ENCODE results near the gene SPDYC.

SPDYC gene

DNA sequence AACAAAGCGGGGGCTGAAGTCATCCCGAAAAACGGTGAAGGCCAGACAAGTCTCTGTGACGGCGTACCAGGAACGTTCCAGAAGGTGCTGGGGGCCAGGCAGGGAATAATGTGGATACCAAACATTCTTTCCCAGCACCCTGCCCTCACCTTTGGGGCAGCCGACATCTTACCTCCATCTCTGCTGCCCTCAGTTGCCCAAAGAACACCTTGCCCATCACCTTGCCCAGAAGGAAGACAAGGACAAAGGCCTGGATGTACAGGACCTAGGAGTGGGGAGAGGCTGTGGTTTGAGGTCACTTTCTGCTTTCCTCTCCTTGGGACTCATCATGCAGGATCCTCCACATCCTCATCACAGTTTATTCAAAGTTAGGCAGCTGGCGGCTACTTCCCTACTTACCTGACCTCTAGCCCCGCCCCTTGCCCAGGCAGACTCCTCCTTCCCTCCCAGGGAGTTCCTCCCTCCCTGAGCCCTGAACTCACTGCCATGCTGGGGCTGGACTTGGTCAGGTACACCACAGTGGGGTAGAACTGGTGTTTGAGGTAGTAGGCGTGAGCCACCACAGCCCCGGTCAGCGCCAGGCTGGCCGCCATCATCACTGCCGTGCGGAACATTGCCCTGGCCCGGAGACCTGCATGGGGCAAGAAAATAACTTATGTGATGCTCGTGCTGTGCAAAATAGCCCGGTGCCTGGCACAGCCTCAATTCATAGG is 36.9 kb upstream of the SPDYC start:
- no peaks in the 10 kb centered on the region for H3K9me3 ChIP-seq
- TF ChIP-seq, protein P1, sequence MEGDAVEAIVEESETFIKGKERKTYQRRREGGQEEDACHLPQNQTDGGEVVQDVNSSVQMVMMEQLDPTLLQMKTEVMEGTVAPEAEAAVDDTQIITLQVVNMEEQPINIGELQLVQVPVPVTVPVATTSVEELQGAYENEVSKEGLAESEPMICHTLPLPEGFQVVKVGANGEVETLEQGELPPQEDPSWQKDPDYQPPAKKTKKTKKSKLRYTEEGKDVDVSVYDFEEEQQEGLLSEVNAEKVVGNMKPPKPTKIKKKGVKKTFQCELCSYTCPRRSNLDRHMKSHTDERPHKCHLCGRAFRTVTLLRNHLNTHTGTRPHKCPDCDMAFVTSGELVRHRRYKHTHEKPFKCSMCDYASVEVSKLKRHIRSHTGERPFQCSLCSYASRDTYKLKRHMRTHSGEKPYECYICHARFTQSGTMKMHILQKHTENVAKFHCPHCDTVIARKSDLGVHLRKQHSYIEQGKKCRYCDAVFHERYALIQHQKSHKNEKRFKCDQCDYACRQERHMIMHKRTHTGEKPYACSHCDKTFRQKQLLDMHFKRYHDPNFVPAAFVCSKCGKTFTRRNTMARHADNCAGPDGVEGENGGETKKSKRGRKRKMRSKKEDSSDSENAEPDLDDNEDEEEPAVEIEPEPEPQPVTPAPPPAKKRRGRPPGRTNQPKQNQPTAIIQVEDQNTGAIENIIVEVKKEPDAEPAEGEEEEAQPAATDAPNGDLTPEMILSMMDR (IDR thresholded peaks at IDR 0.05) = no peak
- H3K27ac ChIP-seq = peak overlapping the region; percentile 95
- H3K27me3 ChIP-seq = no peaks in the 10 kb centered on the region
- peaks cover 47% of the 10 kb centered on the region for H3K36me3 ChIP-seq
- peaks cover 34 to 38% of the 10 kb centered on the region in 2 experiments for H3K4me1 ChIP-seq (ENCODE audit: control insufficient read depth in 1 of 2, insufficient read depth in 1 of 2, low read depth in 1 of 2, low read length in 1 of 2)
- H3K4me3 ChIP-seq (ENCODE audit: low read depth in 1 of 2, low read length in 1 of 2) = peak overlapping the region; percentile 74 to 90

DNA sequence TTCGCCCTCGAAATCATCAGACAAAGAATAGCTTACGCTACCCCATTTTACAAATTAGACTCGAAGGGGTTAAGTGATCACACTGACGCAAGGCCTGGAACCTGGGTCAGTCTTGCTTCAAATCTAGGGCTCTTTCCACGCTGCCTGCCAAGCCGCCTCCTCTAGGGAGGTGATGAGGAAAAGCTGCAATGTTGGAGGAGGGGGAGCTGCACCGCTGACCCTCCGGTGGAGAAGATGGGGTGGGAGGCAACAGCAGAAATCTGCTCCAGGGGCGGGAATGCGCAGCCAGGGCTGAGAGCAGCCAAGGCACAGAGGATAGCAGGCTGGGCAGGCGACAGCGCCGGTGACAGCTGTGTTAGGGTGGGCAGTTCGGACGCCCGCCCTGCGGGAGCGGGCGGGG is 36.3 kb upstream of the SPDYC start:
- Histone ChIP-seq H3K9me3 (no peaks in the 10 kb centered on the region), H3K27ac (peak overlapping the region; percentile 95), H3K4me3 (ENCODE audit: low read depth in 1 of 2, low read length in 1 of 2) (peak overlapping the region; percentile 74 to 90), H3K4me1 (ENCODE audit: control insufficient read depth in 1 of 2, insufficient read depth in 1 of 2, low read depth in 1 of 2, low read length in 1 of 2) (peaks cover 34 to 38% of the 10 kb centered on the region in 2 experiments), H3K27me3 (no peaks in the 10 kb centered on the region), H3K36me3 (peaks cover 41% of the 10 kb centered on the region)
- TF ChIP-seq, protein P1 (IDR thresholded peaks at IDR 0.05) = no peak

DNA sequence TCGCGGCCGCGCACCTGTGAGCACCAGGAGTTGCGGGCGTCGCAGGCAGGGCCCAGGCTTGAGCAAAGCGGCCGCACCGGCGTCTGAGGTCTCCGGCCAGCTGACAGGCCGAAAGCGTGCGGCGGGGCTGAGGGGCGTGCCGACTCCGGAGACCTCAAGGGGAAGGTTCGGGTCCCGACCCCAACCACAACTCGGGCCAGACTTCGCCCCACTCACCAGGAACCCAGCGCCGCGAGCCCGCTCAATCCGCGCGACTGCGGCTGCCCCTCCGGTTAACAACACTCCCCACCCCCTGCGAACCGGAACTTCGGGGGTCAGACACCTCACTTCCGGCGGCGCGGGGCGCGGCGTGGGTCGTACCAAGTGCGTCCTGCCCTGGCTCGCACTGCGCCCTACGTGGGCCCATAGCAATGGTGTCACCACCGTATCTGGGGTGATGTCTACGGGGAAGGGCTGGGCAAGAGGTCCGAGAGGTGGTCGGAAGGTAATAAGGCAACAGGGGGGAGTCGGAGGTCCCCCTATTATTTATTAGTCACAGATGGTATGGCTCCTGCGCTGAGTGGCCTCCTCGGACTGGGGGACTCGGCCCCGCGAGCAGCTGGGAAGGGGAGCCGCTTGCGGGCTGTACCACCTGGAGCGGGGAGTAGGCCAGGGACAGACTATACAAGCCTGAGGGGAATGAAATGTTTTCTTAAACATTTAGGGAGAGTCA is 35.6 kb upstream of the SPDYC start, which contains the start of gene SYVN1:
SYVN1 (minus strand) TSS at position 280 of the 712 bp plus-strand sequence. CDS start 918 bp downstream, outside the sequence.
- TF ChIP-seq, protein P1 (IDR thresholded peaks at IDR 0.05) = peak; percentile 14
- Histone ChIP-seq H3K4me1 (ENCODE audit: control insufficient read depth in 1 of 2, insufficient read depth in 1 of 2, low read depth in 1 of 2, low read length in 1 of 2) (peaks cover 34 to 38% of the 10 kb centered on the region in 2 experiments), H3K27me3 (no peaks in the 10 kb centered on the region)

DNA sequence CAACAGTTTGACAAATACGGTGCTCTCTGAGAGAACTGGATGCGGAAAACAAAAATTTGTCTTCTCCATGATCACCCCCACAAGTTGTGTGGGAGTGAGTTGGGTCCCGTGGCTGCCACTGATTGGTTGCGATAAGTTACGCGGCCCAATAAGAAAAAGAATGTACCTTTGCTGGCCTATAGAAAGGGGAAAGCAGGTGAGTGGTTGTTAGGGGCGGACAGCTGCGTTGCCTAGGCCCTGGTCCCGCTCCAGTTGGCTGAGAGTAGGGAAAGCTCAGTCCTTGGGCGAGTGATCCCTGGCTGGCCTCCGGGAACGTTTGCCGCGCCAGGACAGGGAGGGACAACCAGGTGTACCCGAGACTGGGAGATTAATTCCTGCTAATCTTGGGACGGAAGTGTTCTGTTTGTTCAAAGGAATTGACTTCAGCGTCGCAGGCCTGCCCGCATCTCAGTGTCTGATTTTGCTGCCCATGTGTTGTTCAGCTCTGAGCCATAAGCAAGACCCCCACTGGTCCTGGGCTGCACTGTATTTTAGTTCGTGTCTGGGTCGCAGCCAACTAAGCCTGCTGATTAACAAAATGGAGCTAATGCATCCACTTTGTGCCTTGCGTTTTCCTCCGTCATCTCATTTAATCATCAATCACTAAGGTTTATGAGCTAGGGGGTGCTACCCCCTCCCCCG is 34.9 kb upstream of the SPDYC start:
- H3K9me3 ChIP-seq = no peaks in the 10 kb centered on the region
- H3K36me3 ChIP-seq = peaks cover 27% of the 10 kb centered on the region
- peak overlapping the region; percentile 95 for H3K27ac ChIP-seq
- peak overlapping the region; percentile 74 to 90 for H3K4me3 ChIP-seq (ENCODE audit: low read depth in 1 of 2, low read length in 1 of 2)
- H3K27me3 ChIP-seq = peaks cover 2% of the 10 kb centered on the region
- TF ChIP-seq, protein P1 (IDR thresholded peaks at IDR 0.05) = no peak
- H3K4me1 ChIP-seq (ENCODE audit: control insufficient read depth in 1 of 2, insufficient read depth in 1 of 2, low read depth in 1 of 2, low read length in 1 of 2) = peaks cover 34 to 38% of the 10 kb centered on the region in 2 experiments

More for the DNA sequence above, 35.6 kb upstream of the SPDYC start, which contains the start of gene SYVN1:
- peak within 1 kb of the TSS; percentile 95 for H3K27ac ChIP-seq
- H3K36me3 ChIP-seq = peaks cover 34% of the 10 kb centered on the region
- peak within 1 kb of the TSS; percentile 74 to 90 for H3K4me3 ChIP-seq (ENCODE audit: low read depth in 1 of 2, low read length in 1 of 2)
- H3K9me3 ChIP-seq = no peaks in the 10 kb centered on the region

DNA sequence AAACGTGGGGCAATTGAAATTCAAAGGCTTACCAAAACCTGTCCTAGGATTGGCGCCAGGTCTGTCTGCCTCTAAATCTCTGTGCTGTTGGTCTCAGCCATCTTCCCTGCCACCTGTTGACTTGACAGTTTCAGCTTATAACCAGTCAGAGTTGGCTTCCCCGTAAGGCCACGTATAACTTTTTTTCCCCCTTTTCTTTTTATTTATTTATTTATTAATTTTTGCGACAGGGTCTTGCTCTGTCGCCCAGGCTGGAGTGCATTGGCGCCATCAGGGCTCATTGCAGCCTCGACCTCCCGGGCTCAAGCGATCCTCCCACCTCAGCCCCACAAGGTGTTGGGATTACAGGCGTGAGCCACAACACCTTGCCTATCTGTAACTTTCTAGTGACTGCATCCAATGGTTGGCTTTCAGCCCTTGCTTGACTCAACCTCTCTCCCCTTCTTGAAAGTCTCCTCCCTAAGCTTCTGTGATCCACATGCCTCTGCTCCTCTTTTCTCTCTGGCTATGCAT is 34.3 kb upstream of the SPDYC start:
- Histone ChIP-seq H3K27ac (peak overlapping the region; percentile 95), H3K4me3 (ENCODE audit: low read depth in 1 of 2, low read length in 1 of 2) (peak overlapping the region; percentile 74 to 90), H3K27me3 (peaks cover 8% of the 10 kb centered on the region), H3K36me3 (peaks cover 21% of the 10 kb centered on the region), H3K9me3 (no peaks in the 10 kb centered on the region), H3K4me1 (ENCODE audit: control insufficient read depth in 1 of 2, insufficient read depth in 1 of 2, low read depth in 1 of 2, low read length in 1 of 2) (peaks cover 34 to 38% of the 10 kb centered on the region in 2 experiments)
- TF ChIP-seq, protein P1 (IDR thresholded peaks at IDR 0.05) = no peak

Measured in neutrophil (primary cell).